ENCODE measurements around the gene RAB25. TPM values are rescaled to one million over a fixed set of nuclear protein-coding genes. Genes with fewer than 3 reads are reported as not detected.

Gene RAB25
- total RNA-seq, 1 donor from 2014 or later: not detected

DNA sequence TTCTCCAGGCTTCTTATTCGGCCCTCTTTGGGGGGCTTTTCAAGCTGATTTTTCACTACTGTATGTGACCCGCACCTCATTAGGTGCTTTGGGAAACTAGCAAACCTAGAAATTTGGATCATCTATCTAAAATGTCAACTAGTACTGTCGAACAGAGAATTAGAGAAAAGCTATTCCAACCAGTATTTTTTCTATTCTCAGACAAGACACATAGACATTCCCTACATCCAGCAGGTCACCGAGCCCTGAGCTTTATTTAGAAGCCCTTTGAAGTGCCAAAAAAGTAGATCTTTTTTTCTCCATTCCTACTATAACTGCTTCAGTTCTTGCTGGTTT lies 39.9 kb upstream of the RAB25 start:
- H3K4me1 Mint-ChIP-seq (ENCODE audit: low read depth): peaks cover 24% of the 10 kb centered on the region
- no peak overlapping the region for H3K27ac Mint-ChIP-seq (ENCODE audit: unreplicated experiment)
- H3K4me3 Mint-ChIP-seq (ENCODE audit: unreplicated experiment): peak overlapping the region; percentile 95
- no peaks in the 10 kb centered on the region for H3K9me3 Mint-ChIP-seq (ENCODE audit: low read depth)
- TF ChIP-seq, protein P1, sequence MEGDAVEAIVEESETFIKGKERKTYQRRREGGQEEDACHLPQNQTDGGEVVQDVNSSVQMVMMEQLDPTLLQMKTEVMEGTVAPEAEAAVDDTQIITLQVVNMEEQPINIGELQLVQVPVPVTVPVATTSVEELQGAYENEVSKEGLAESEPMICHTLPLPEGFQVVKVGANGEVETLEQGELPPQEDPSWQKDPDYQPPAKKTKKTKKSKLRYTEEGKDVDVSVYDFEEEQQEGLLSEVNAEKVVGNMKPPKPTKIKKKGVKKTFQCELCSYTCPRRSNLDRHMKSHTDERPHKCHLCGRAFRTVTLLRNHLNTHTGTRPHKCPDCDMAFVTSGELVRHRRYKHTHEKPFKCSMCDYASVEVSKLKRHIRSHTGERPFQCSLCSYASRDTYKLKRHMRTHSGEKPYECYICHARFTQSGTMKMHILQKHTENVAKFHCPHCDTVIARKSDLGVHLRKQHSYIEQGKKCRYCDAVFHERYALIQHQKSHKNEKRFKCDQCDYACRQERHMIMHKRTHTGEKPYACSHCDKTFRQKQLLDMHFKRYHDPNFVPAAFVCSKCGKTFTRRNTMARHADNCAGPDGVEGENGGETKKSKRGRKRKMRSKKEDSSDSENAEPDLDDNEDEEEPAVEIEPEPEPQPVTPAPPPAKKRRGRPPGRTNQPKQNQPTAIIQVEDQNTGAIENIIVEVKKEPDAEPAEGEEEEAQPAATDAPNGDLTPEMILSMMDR (IDR thresholded peaks at IDR 0.05): no peak
- H3K36me3 Mint-ChIP-seq (ENCODE audit: low read depth): peaks cover 16% of the 10 kb centered on the region
- no peaks in the 10 kb centered on the region for H3K27me3 Mint-ChIP-seq (ENCODE audit: low read depth)
- DNase-seq (ENCODE audit: low spot score): no peak

GRCh38 chr1:156021954-156022353 lies 39.0 kb upstream of the RAB25 start:
- H3K27ac Mint-ChIP-seq (ENCODE audit: unreplicated experiment): no peak overlapping the region
- no peaks in the 10 kb centered on the region for H3K9me3 Mint-ChIP-seq (ENCODE audit: low read depth)
- DNase-seq (ENCODE audit: low spot score): no peak
- H3K36me3 Mint-ChIP-seq (ENCODE audit: low read depth): peaks cover 13% of the 10 kb centered on the region
- H3K27me3 Mint-ChIP-seq (ENCODE audit: low read depth): no peaks in the 10 kb centered on the region
- TF ChIP-seq, protein P1 (IDR thresholded peaks at IDR 0.05): no peak
- no peak overlapping the region for H3K4me3 Mint-ChIP-seq (ENCODE audit: unreplicated experiment)
- H3K4me1 Mint-ChIP-seq (ENCODE audit: low read depth): peaks cover 24% of the 10 kb centered on the region

- Mint-ChIP-seq H3K27ac (ENCODE audit: unreplicated experiment) (no peak overlapping the region), H3K4me3 (ENCODE audit: unreplicated experiment) (no peak overlapping the region), H3K27me3 (ENCODE audit: low read depth) (no peaks in the 10 kb centered on the region), H3K9me3 (ENCODE audit: low read depth) (no peaks in the 10 kb centered on the region), H3K36me3 (ENCODE audit: low read depth) (peaks cover 2% of the 10 kb centered on the region), H3K4me1 (ENCODE audit: low read depth) (peaks cover 13% of the 10 kb centered on the region)
- TF ChIP-seq, protein P1 (IDR thresholded peaks at IDR 0.05): no peak
- no peak for DNase-seq (ENCODE audit: low spot score)
Observed at GRCh38 chr1:156024801-156025200, 36.2 kb upstream of the RAB25 start.

- DNase-seq (ENCODE audit: low spot score): no peak
- peaks cover 6% of the 10 kb centered on the region for H3K4me1 Mint-ChIP-seq (ENCODE audit: low read depth)
- H3K36me3 Mint-ChIP-seq (ENCODE audit: low read depth): no peaks in the 10 kb centered on the region
- TF ChIP-seq, protein P1 (IDR thresholded peaks at IDR 0.05): peak; percentile 76
- no peak overlapping the region for H3K4me3 Mint-ChIP-seq (ENCODE audit: unreplicated experiment)
- H3K27me3 Mint-ChIP-seq (ENCODE audit: low read depth): no peaks in the 10 kb centered on the region
- no peaks in the 10 kb centered on the region for H3K9me3 Mint-ChIP-seq (ENCODE audit: low read depth)
- H3K27ac Mint-ChIP-seq (ENCODE audit: unreplicated experiment): no peak overlapping the region
Observed at GRCh38 chr1:156025876-156026275, 35.1 kb upstream of the RAB25 start.

DNA sequence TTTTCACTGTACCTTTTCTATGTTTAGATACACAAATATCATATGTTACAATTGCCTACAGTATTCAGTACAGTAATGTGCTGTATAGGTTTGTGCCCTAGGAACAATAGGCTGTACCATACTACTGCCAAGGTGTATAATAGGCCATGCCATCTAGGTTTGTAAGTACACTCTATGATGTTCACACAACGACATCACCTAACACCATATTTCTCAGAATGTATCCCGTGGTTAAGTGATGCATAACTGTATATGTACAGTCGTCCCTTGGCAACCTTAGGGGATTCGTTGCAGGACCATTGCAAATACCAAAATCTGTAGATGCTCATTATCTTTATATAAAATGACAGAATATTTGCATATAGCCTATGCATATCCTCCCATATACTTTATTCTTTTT lies 34.4 kb upstream of the RAB25 start:
- no peak for DNase-seq (ENCODE audit: low spot score)
- Mint-ChIP-seq H3K4me3 (ENCODE audit: unreplicated experiment) (no peak overlapping the region), H3K9me3 (ENCODE audit: low read depth) (no peaks in the 10 kb centered on the region), H3K4me1 (ENCODE audit: low read depth) (peaks cover 4% of the 10 kb centered on the region), H3K27ac (ENCODE audit: unreplicated experiment) (no peak overlapping the region), H3K27me3 (ENCODE audit: low read depth) (no peaks in the 10 kb centered on the region), H3K36me3 (ENCODE audit: low read depth) (no peaks in the 10 kb centered on the region)
- TF ChIP-seq, protein P1 (IDR thresholded peaks at IDR 0.05): no peak
